ENCODE data around the gene MEP1A.

MEP1A gene

GRCh38 chr6:46776070-46776712, 17.0 kb upstream of the MEP1A start:
- no peak for DNase-seq (ENCODE audit: low read depth in 2 of 2)

- DNase-seq (ENCODE audit: low read depth in 2 of 2) = no peak
Observed at GRCh38 chr6:46777476-46778346, 15.5 kb upstream of the MEP1A start.

GRCh38 chr6:46781478-46782378, 11.5 kb upstream of the MEP1A start:
- DNase-seq (ENCODE audit: low read depth in 2 of 2) = no peak

GRCh38 chr6:46784535-46784934, 8.7 kb upstream of the MEP1A start:
- no peak for DNase-seq (ENCODE audit: low read depth in 2 of 2)

- DNase-seq (ENCODE audit: low read depth in 2 of 2) = no peak
Observed at GRCh38 chr6:46787871-46788540, 5.2 kb upstream of the MEP1A start.

- DNase-seq (ENCODE audit: low read depth in 2 of 2) = no peak
Observed at GRCh38 chr6:46788791-46789190, 4.4 kb upstream of the MEP1A start.

GRCh38 chr6:46789434-46790354, 3.5 kb upstream of the MEP1A start:
- DNase-seq (ENCODE audit: low read depth in 2 of 2) = no peak

- DNase-seq (ENCODE audit: low read depth in 2 of 2) = no peak
Observed at GRCh38 chr6:46790355-46790874, 2.8 kb upstream of the MEP1A start.

- no peak for DNase-seq (ENCODE audit: low read depth in 2 of 2)
Observed at GRCh38 chr6:46792635-46793034, 554 bp upstream of the MEP1A start.

- no peak for DNase-seq (ENCODE audit: low read depth in 2 of 2)
Observed at GRCh38 chr6:46794068-46794467, 879 bp downstream of the MEP1A start.

GRCh38 chr6:46795816-46796215, 2.6 kb downstream of the MEP1A start:
- DNase-seq (ENCODE audit: low read depth in 2 of 2) = no peak

GRCh38 chr6:46796848-46797580, 3.8 kb downstream of the MEP1A start:
- DNase-seq (ENCODE audit: low read depth in 2 of 2) = no peak

- DNase-seq (ENCODE audit: low read depth in 2 of 2) = no peak
Observed at GRCh38 chr6:46799657-46800056, 6.5 kb downstream of the MEP1A start.

- DNase-seq (ENCODE audit: low read depth in 2 of 2) = no peak
Observed at GRCh38 chr6:46808806-46809205, 15.6 kb downstream of the MEP1A start.

- DNase-seq (ENCODE audit: low read depth in 2 of 2) = no peak
Observed at GRCh38 chr6:46815130-46815529, 21.9 kb downstream of the MEP1A start.

- no peak for DNase-seq (ENCODE audit: low read depth in 2 of 2)
Observed at GRCh38 chr6:46816626-46817025, 23.4 kb downstream of the MEP1A start.

GRCh38 chr6:46819561-46819960, 26.4 kb downstream of the MEP1A start:
- DNase-seq (ENCODE audit: low read depth in 2 of 2) = no peak

- DNase-seq (ENCODE audit: low read depth in 2 of 2) = no peak
Observed at GRCh38 chr6:46821458-46821881, 28.3 kb downstream of the MEP1A start.

GRCh38 chr6:46828939-46829338, 35.8 kb downstream of the MEP1A start:
- no peak for DNase-seq (ENCODE audit: low read depth in 2 of 2)

- no peak for DNase-seq (ENCODE audit: low read depth in 2 of 2)
Observed at GRCh38 chr6:46832816-46833215, 39.6 kb downstream of the MEP1A start.
